Measurements from ENCODE around the gene C19orf38. TPM values are rescaled to one million over a fixed set of nuclear protein-coding genes. Genes with fewer than 3 reads are reported as not detected.

C19orf38 gene
- total and polyA plus RNA-seq, 9 of the 15 experiments (the other 6 are each of a cell fraction or from before 2014, with no cell fraction given) = 0.14 to 0.18 TPM; not detected in 7

GRCh38 chr19:10862561-10863106, 14.4 kb downstream of the C19orf38 start (continued):
- TF ChIP-seq, protein P1, sequence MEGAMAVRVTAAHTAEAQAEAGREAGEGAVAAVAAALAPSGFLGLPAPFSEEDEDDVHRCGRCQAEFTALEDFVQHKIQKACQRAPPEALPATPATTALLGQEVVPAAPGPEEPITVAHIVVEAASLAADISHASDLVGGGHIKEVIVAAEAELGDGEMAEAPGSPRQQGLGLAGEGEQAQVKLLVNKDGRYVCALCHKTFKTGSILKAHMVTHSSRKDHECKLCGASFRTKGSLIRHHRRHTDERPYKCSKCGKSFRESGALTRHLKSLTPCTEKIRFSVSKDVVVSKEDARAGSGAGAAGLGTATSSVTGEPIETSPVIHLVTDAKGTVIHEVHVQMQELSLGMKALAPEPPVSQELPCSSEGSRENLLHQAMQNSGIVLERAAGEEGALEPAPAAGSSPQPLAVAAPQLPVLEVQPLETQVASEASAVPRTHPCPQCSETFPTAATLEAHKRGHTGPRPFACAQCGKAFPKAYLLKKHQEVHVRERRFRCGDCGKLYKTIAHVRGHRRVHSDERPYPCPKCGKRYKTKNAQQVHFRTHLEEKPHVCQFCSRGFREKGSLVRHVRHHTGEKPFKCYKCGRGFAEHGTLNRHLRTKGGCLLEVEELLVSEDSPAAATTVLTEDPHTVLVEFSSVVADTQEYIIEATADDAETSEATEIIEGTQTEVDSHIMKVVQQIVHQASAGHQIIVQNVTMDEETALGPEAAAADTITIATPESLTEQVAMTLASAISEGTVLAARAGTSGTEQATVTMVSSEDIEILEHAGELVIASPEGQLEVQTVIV (CRISPR knock-in tag; IDR thresholded peaks at IDR 0.05; ENCODE audit: borderline replicate concordance) = no peak
- no peak for TF ChIP-seq ZNF780A (CRISPR knock-in tag; IDR thresholded peaks at IDR 0.05)
- no peak for TF ChIP-seq TAF15 (IDR thresholded peaks at IDR 0.05; ENCODE audit: low read depth, low read length)
- TF ChIP-seq ZNF586 (CRISPR knock-in tag; conservative IDR thresholded peaks at IDR 0.05) = no peak
- TF ChIP-seq KAT2B (IDR thresholded peaks at IDR 0.05; ENCODE audit: low read depth, low read length) = no peak
- TF ChIP-seq ZC3H11A (IDR thresholded peaks at IDR 0.05; ENCODE audit: low read depth, low read length) = no peak
- TF ChIP-seq ZNF79 (CRISPR knock-in tag; IDR thresholded peaks at IDR 0.05; ENCODE audit: low read depth) = no peak
- no peak for TF ChIP-seq NR2F6 (CRISPR knock-in tag; IDR thresholded peaks at IDR 0.05)
- TF ChIP-seq RNF2 (IDR thresholded peaks at IDR 0.05) = no peak
- TF ChIP-seq SRSF7 (optimal IDR thresholded peaks at IDR 0.05; ENCODE audit: low read depth, low read length) = no peak
- TF ChIP-seq BCL6 (CRISPR knock-in tag; IDR thresholded peaks at IDR 0.05) = no peak
- TF ChIP-seq USF2 (CRISPR knock-in tag; IDR thresholded peaks at IDR 0.05) = no peak
- no peak for TF ChIP-seq XRCC5 (IDR thresholded peaks at IDR 0.05; ENCODE audit: low read depth, low read length)
- TF ChIP-seq ZNF3 (CRISPR knock-in tag; IDR thresholded peaks at IDR 0.05) = no peak
- peak; percentile 63 for TF ChIP-seq CBFA2T2 (conservative IDR thresholded peaks at IDR 0.05)
- TF ChIP-seq BHLHE40 (IDR thresholded peaks at IDR 0.05; ENCODE audit: low read length) = 0 out of 2 replicates have a peak, but pooled peaks have one; percentile 34
- no peak for TF ChIP-seq RAD51 (IDR thresholded peaks at IDR 0.05; ENCODE audit: borderline replicate concordance, low read depth)
- TF ChIP-seq TSC22D4 (tag; IDR thresholded peaks at IDR 0.05) = no peak
- TF ChIP-seq MAFF (IDR thresholded peaks at IDR 0.05; ENCODE audit: low read length) = no peak
- TF ChIP-seq ELK1 (CRISPR knock-in tag; IDR thresholded peaks at IDR 0.05) = no peak
- TF ChIP-seq MYNN (IDR thresholded peaks at IDR 0.05) = no peak
- no peak for TF ChIP-seq MYNN (CRISPR knock-in tag; IDR thresholded peaks at IDR 0.05)
- TF ChIP-seq MTF1 (CRISPR knock-in tag; IDR thresholded peaks at IDR 0.05; ENCODE audit: borderline replicate concordance) = no peak
- TF ChIP-seq ZNF41 (CRISPR knock-in tag; conservative IDR thresholded peaks at IDR 0.05) = no peak
- TF ChIP-seq SP1 (CRISPR knock-in tag; IDR thresholded peaks at IDR 0.05) = no peak
- TF ChIP-seq ASH1L (IDR thresholded peaks at IDR 0.05; ENCODE audit: borderline replicate concordance, low read depth, partially characterized antibody) = no peak
- TF ChIP-seq RBM15 (IDR thresholded peaks at IDR 0.05; ENCODE audit: insufficient read depth, low read length) = no peak
- TF ChIP-seq MAX (CRISPR knock-in tag; IDR thresholded peaks at IDR 0.05) = no peak
- TF ChIP-seq KAT8 (IDR thresholded peaks at IDR 0.05; ENCODE audit: low read depth) = no peak
- no peak for TF ChIP-seq KLF16 (IDR thresholded peaks at IDR 0.05)

Data from K562 (cell line).